ENCODE data around the gene SIGLECL1. TPM values are rescaled to one million over a fixed set of nuclear protein-coding genes. Genes with fewer than 3 reads are reported as not detected.

The SIGLECL1 gene
- total and polyA plus RNA-seq, 2 experiments from 2014 or later, result not detected

DNA sequence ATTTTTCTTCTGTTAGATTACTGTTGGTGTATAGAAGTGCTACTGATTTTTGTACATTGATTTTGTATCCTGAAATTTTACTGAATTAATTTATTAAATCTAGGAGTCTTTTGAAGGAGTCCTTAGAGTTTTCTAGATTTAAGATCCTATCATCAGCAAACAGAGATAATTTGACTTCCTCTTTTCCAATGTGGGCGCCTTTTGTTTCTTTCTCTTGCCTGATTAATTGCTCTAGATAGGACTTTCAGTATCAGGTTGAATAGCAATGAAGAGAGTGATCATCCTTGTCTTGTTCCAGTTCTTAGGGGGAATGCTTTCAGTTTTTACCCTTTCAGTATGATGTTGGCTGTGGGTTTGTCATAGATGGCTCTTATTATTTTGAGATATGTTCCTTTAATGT lies 31.6 kb upstream of the SIGLECL1 start:
- Mint-ChIP-seq H3K27me3 (ENCODE audit: insufficient read depth, low read depth, poor library complexity) (peaks cover 2% of the 10 kb centered on the region), H3K4me1 (no peaks in the 10 kb centered on the region), H3K9me3 (peaks cover 84% of the 10 kb centered on the region), H3K36me3 (ENCODE audit: low read depth) (peaks cover 15% of the 10 kb centered on the region), H3K4me3 (no peak overlapping the region), H3K27ac (no peak overlapping the region)
- Histone ChIP-seq H3K9me2 (ENCODE audit: insufficient read depth) (no peaks in the 10 kb centered on the region), H3K4me3 (no peak overlapping the region), H4K20me1 (replicated peaks; ENCODE audit: insufficient read depth) (no peaks in the 10 kb centered on the region), H3K4me1 (ENCODE audit: insufficient read depth) (no peaks in the 10 kb centered on the region), H3K36me3 (ENCODE audit: insufficient read depth) (no peaks in the 10 kb centered on the region), H3K79me2 (replicated peaks; ENCODE audit: insufficient read depth) (no peaks in the 10 kb centered on the region), H2AFZ (no peak overlapping the region), H3K4me2 (no peak overlapping the region), H3K27me3 (ENCODE audit: insufficient read depth) (no peaks in the 10 kb centered on the region), H3K27ac (ENCODE audit: low read depth) (no peak overlapping the region), H3F3A (replicated peaks; ENCODE audit: low read depth) (no peaks in the 10 kb centered on the region)
- DNase-seq (ENCODE audit: low spot score) (no peak), ATAC-seq (no peak)
- TF ChIP-seq ZNF331 (CRISPR knock-in tag; IDR thresholded peaks at IDR 0.05; ENCODE audit: low read depth) (no peak), NANOG (IDR thresholded peaks at IDR 0.05; ENCODE audit: borderline replicate concordance) (no peak), EZH2phosphoT487 (IDR thresholded peaks at IDR 0.05; ENCODE audit: unreplicated experiment) (no peak), STAT1 (IDR thresholded peaks at IDR 0.05; ENCODE audit: unreplicated experiment) (no peak), CREB1 (CRISPR knock-in tag; IDR thresholded peaks at IDR 0.05; ENCODE audit: low read depth) (no peak), CTCF (conservative IDR thresholded peaks at IDR 0.05; ENCODE audit: low read depth in 2 of 2) (no peak), JUNB (IDR thresholded peaks at IDR 0.05; ENCODE audit: unreplicated experiment) (no peak)
- TF ChIP-seq, protein P1, sequence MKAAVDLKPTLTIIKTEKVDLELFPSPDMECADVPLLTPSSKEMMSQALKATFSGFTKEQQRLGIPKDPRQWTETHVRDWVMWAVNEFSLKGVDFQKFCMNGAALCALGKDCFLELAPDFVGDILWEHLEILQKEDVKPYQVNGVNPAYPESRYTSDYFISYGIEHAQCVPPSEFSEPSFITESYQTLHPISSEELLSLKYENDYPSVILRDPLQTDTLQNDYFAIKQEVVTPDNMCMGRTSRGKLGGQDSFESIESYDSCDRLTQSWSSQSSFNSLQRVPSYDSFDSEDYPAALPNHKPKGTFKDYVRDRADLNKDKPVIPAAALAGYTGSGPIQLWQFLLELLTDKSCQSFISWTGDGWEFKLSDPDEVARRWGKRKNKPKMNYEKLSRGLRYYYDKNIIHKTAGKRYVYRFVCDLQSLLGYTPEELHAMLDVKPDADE (IDR thresholded peaks at IDR 0.05), result no peak

GRCh38 chr19:51219971-51220370 lies 30.9 kb upstream of the SIGLECL1 start:
- no peak overlapping the region for H3K4me3 ChIP-seq
- H3K9me2 ChIP-seq (ENCODE audit: insufficient read depth), result no peaks in the 10 kb centered on the region
- Mint-ChIP-seq H3K9me3 (peaks cover 84% of the 10 kb centered on the region), H3K4me3 (no peak overlapping the region), H3K27me3 (ENCODE audit: insufficient read depth, low read depth, poor library complexity) (peaks cover 2% of the 10 kb centered on the region), H3K27ac (no peak overlapping the region), H3K36me3 (ENCODE audit: low read depth) (peaks cover 15% of the 10 kb centered on the region), H3K4me1 (no peaks in the 10 kb centered on the region)
- TF ChIP-seq ZNF331 (CRISPR knock-in tag; IDR thresholded peaks at IDR 0.05; ENCODE audit: low read depth) (no peak), ZNF114 (CRISPR knock-in tag; IDR thresholded peaks at IDR 0.05) (no peak)
- no peak for DNase-seq (ENCODE audit: low spot score)
- no peaks in the 10 kb centered on the region for H3K27me3 ChIP-seq (ENCODE audit: insufficient read depth)
- no peaks in the 10 kb centered on the region for H4K20me1 ChIP-seq (replicated peaks; ENCODE audit: insufficient read depth)
- no peak overlapping the region for H3K4me2 ChIP-seq
- no peaks in the 10 kb centered on the region for H3K36me3 ChIP-seq (ENCODE audit: insufficient read depth)
- no peak overlapping the region for H2AFZ ChIP-seq
- no peak for ATAC-seq
- H3K4me1 ChIP-seq (ENCODE audit: insufficient read depth), result no peaks in the 10 kb centered on the region
- no peak overlapping the region for H3K27ac ChIP-seq (ENCODE audit: low read depth)
- no peaks in the 10 kb centered on the region for H3F3A ChIP-seq (replicated peaks; ENCODE audit: low read depth)
- no peaks in the 10 kb centered on the region for H3K79me2 ChIP-seq (replicated peaks; ENCODE audit: insufficient read depth)

Measured in GM23338 (cell line).